ENCODE measurements around the gene PTGR3.

The PTGR3 gene

DNA sequence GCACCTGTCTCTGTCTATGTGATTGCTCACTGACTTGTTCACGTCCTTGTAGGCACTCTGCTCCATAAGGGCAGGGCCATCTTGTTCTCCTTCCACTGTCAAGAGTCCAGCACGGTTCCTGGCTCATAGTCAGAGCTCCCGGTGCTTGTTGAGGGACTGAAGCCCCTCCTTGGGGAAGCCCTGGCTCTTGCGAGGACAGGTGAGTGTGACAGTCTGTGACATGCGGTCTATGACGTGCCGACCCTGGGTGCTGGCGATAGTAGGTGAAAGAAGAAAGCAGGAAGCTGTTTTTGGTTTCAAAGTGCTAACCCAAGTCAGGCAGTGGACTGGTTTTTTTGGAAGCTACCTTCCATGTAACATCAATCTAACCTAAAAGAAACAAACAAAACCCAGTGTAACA, 20.5 kb upstream of the PTGR3 start:
- no peak for DNase-seq (ENCODE audit: low read depth, low spot score)
- TF ChIP-seq, protein P1, sequence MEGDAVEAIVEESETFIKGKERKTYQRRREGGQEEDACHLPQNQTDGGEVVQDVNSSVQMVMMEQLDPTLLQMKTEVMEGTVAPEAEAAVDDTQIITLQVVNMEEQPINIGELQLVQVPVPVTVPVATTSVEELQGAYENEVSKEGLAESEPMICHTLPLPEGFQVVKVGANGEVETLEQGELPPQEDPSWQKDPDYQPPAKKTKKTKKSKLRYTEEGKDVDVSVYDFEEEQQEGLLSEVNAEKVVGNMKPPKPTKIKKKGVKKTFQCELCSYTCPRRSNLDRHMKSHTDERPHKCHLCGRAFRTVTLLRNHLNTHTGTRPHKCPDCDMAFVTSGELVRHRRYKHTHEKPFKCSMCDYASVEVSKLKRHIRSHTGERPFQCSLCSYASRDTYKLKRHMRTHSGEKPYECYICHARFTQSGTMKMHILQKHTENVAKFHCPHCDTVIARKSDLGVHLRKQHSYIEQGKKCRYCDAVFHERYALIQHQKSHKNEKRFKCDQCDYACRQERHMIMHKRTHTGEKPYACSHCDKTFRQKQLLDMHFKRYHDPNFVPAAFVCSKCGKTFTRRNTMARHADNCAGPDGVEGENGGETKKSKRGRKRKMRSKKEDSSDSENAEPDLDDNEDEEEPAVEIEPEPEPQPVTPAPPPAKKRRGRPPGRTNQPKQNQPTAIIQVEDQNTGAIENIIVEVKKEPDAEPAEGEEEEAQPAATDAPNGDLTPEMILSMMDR (IDR thresholded peaks at IDR 0.05; ENCODE audit: insufficient read depth, low read length, missing control alignments) = no peak
- CTCF ChIA-PET = no interaction called here
- no peak overlapping the region for H3K4me3 ChIP-seq (ENCODE audit: low read depth, low read length)
- POLR2A ChIA-PET = no interaction called here

DNA sequence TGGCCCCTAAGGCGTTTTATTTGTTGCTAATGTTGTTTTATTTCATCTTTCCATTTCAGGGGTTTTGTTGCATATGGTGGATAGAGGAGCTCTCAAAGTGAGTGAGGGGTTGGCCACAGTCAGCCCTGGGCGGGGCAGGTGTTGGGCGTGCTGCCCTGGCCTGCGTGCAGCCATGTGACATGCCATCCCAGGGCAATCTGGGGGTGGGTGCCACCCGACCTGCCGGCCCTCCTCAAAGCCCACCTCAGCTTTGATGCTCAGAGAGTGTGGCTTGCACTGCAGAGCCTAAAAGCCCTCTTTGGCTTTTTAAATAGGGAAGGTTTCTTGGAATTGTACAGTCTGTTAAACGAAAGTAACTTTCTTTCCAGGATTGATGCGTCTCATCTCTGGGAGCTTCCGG, 20.0 kb upstream of the PTGR3 start:
- ChIA-PET CTCF (no interaction called here), POLR2A (no interaction called here)
- DNase-seq (ENCODE audit: low read depth, low spot score) = no peak
- TF ChIP-seq, protein P1 (IDR thresholded peaks at IDR 0.05; ENCODE audit: insufficient read depth, low read length, missing control alignments) = no peak
- H3K4me3 ChIP-seq (ENCODE audit: low read depth, low read length) = no peak overlapping the region

DNA sequence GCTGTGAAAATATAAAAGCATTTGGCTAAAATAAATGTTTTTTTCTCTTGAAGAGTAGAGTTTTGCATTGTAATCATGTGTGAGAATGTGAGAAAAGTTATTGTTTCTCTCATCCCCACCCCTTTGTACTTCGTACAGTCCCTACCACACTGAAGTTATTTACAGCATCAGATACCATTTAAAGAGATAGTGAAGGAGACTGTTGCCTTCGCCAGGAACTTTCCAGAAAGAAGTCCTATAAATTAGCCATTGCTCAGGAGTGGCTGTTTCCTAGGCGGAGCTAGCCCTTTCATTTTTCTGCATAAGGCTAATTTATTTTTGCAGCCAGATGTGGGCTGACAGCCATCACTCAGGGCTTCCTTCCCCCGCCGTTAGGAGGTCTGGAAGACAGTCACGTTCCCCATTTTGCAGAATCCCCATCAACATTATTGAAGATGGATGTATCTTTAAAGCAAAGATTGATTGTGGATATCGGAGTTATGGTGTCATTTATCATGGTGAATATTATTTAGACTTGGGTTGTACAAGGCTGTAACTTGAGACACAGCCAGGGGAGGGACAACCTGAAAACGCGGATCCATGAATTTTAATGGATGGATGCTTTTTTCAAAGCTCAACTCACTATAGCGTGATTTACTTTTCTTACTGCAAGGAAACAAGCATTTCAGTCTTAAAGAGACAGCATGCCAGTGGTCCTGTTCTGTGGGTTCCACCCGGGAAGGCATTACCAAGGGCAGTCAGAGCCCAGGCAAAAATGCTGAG, 18.8 kb upstream of the PTGR3 start:
- DNase-seq (ENCODE audit: low read depth, low spot score) = no peak
- CTCF ChIA-PET = no interaction called here
- POLR2A ChIA-PET = no interaction called here
- no peak overlapping the region for H3K4me3 ChIP-seq (ENCODE audit: low read depth, low read length)
- TF ChIP-seq, protein P1 (IDR thresholded peaks at IDR 0.05; ENCODE audit: insufficient read depth, low read length, missing control alignments) = no peak

DNA sequence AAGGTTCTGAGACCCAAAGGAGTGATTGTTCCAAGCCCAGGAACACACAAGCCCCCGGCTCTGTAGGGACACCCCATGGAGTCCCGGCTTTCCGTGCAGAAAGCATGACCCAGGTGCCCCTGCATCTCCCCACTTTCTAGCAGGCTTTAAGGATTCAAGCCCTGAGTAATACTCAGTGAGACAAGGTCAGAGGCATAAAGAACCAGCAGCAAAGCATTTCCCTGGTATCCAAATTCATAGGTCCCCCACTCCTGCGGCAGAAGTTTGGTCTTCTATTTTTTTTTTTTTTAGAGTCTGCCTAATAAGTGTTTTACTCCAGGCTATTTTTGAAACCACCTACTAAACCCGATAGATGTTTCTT, 18.0 kb upstream of the PTGR3 start:
- no peak for DNase-seq (ENCODE audit: low read depth, low spot score)
- TF ChIP-seq, protein P1 (IDR thresholded peaks at IDR 0.05; ENCODE audit: insufficient read depth, low read length, missing control alignments) = no peak
- CTCF ChIA-PET = interaction anchor here (0.5 kb wide), 1 partner anchor 1029 kb away, joined by 3 read pairs; no protein-coding TSS in a partner anchor
- POLR2A ChIA-PET = no interaction called here
- H3K4me3 ChIP-seq (ENCODE audit: low read depth, low read length) = peak overlapping the region; percentile 33

DNA sequence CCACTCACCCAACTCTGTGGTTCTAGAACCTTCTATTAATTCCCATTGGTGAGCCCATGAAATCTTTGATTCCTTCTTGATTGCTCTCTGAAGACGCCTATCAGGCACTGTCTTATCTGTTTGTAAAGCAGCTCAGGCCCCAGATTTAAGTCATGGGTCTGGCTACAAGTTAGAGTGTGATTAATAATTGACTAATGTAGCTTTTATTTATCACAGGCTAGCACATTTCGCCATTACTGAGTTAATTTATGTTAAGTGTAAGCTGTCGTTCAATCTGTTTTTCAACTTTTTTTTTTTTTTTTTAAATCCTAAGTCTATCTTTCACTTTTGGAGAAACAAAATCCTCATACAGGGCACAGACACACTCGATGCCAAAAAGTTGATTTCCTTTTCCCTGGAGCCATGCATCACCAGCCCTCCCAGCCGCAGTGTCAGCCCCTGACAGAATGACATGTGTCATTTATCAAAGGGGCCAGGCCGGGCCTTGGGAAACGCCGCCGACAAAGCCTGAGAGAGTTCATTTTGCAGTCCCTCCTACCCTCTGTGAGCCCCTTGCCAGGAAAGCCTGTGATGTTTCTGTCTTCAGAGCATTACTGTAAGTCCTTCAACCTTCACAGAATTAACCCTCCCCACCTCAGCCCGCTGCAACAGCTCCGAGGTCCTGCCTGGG, 17.5 kb upstream of the PTGR3 start:
- peak overlapping the region; percentile 33 for H3K4me3 ChIP-seq (ENCODE audit: low read depth, low read length)
- TF ChIP-seq, protein P1 (IDR thresholded peaks at IDR 0.05; ENCODE audit: insufficient read depth, low read length, missing control alignments) = no peak
- ChIA-PET POLR2A (no interaction called here), CTCF (interaction anchor here (0.5 to 1.2 kb wide), 2 partner anchors 573 to 1029 kb away, joined by 3 read pairs; no protein-coding TSS in a partner anchor)
- DNase-seq (ENCODE audit: low read depth, low spot score) = no peak

DNA sequence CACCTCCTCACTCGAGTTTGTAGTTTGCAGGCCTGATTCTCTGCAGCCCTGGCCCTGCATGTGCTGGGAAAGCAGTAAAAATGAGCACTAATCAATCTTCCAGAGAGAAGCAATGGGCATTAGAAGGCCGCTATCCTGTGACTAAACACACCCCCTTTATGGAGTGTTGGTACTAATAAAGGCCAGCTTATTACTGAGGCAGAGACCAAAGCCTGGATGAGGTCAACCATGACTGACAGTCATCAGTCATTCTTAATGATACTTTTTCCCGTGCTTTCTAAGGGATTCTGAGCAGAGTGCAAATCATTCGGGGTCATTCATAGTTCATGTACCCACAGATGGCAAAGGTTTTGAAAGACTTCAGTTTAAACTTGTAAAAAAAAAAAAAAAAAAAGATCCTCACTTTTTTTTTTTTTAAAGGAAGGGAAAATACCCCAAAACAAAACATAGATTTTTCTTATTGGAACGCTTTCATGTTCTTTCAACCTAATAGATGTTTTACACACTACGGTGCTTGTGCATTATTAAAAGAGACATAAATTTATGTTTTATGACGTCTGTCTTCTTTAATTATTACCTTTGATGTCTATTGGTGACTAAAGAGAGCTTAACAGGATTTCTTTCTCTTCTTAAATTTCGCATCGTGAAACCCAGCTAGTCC, 14.9 kb upstream of the PTGR3 start:
- no peak overlapping the region for H3K4me3 ChIP-seq (ENCODE audit: low read depth, low read length)
- ChIA-PET CTCF (interaction anchor here (1.2 kb wide), 1 partner anchor 11 kb away, joined by 3 read pairs; no protein-coding TSS in a partner anchor), POLR2A (no interaction called here)
- TF ChIP-seq, protein P1 (IDR thresholded peaks at IDR 0.05; ENCODE audit: insufficient read depth, low read length, missing control alignments) = no peak
- no peak for DNase-seq (ENCODE audit: low read depth, low spot score)
